Neural cell (in vitro differentiated cells): ENCODE measurements around the gene ADGRG3.

ENCODE experiments used
- CTCF ChIP-seq: fragments of 450-650 bp; IDR thresholded peaks from 2 replicates; pipeline ENCODE4 v1.5.1; 2014; ENCODE audit warnings: antibody characterized with exemption, mild to moderate bottlenecking, moderate library complexity; ENCODE audit not compliant: poor library complexity, severe bottlenecking
- RAD21 ChIP-seq: fragments of 450-650 bp; conservative IDR thresholded peaks from 2 replicates; pipeline ENCODE4 v1.6.1; 2014; ENCODE audit warnings: antibody characterized with exemption, mild to moderate bottlenecking, moderate library complexity

- TF ChIP-seq CTCF (no peak), RAD21 (no peak)
These were observed 9.8 kb upstream of the ADGRG3 start for GRCh38 chr16:57658130-57658877.
